Inflammatory macrophage (primary cell): ENCODE measurements around the gene RPS6KA1.

Source experiments
- DNase-seq, 2 donors: peaks; one replicate each; pipeline ENCODE4 v3.0.0-alpha.2; 2020 to 2022

Gene RPS6KA1

GRCh38 chr1:26533951-26534509 is 4.5 kb downstream of the RPS6KA1 start:
- no peak for DNase-seq

GRCh38 chr1:26535201-26535600 is 5.6 kb downstream of the RPS6KA1 start:
- no peak for DNase-seq

- no peak for DNase-seq
These were observed 6.5 kb downstream of the RPS6KA1 start for GRCh38 chr1:26536081-26536480.

DNA sequence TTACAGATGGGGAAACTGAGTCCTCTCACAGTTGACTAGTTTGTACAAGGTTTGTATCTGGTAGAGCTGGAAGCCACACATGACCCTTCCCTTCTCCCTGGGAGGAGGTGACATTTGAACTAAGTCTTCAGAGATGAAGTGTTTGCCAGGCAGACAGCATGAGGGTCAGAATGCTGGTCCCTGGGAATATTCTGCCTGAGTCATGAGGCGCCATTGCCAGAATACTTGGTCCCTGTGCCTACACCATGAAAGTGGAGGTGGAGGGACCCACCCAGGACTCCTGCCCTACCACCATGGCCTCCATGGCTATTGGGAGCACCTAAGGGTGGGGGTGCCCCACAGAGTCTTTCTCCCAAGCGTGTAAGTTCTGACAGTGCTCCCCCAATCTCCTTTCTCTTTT is 7.0 kb downstream of the RPS6KA1 start:
- no peak for DNase-seq

GRCh38 chr1:26537951-26538352 is 8.4 kb downstream of the RPS6KA1 start:
- DNase-seq: peak; percentile 88 to 89

GRCh38 chr1:26538480-26539412 is 9.2 kb downstream of the RPS6KA1 start:
- peak; percentile 58 to 67 for DNase-seq

DNA sequence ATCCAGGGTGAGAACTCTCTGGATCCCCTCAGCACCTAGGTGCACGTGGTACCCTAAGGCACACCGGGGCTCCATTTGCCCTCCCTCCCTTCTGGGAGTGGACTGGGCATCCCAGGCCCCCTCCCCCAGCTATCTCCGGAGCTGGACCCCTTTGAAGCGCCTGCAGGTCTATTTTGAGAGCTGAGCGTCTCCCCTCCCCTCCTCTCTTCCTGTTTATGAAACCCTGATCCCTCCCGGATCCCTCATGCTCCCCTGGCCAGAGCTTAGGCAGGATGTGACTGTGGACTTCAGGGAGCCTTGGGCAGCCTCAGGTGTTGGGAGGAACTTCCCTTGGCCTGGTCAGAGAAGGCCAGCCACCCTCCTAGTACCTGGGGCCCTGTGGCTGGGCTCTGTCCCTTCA is 10.2 kb downstream of the RPS6KA1 start:
- no peak for DNase-seq

DNA sequence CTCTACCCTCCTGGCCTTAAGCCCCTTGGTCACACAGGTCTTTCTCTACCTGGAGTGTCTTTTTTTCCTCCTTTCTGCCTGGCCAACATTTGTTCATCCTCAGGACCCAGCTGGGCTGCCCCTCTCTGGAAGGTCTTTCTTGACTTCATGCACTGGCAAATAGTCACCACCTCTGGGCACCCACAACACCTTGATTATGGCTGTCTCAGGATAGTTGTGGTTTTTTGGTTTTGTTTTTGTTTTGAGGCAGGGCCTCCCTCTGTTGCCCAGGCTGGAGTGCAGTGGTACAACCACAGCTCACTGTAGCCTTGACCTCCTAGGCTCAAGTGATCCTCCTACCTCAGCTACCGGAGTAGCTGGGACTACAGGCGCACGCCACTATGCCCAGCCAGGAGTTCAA is 10.8 kb downstream of the RPS6KA1 start:
- no peak for DNase-seq

GRCh38 chr1:26541431-26541815 is 11.9 kb downstream of the RPS6KA1 start:
- peak in 1 of 2 donors; percentile 50 for DNase-seq

DNA sequence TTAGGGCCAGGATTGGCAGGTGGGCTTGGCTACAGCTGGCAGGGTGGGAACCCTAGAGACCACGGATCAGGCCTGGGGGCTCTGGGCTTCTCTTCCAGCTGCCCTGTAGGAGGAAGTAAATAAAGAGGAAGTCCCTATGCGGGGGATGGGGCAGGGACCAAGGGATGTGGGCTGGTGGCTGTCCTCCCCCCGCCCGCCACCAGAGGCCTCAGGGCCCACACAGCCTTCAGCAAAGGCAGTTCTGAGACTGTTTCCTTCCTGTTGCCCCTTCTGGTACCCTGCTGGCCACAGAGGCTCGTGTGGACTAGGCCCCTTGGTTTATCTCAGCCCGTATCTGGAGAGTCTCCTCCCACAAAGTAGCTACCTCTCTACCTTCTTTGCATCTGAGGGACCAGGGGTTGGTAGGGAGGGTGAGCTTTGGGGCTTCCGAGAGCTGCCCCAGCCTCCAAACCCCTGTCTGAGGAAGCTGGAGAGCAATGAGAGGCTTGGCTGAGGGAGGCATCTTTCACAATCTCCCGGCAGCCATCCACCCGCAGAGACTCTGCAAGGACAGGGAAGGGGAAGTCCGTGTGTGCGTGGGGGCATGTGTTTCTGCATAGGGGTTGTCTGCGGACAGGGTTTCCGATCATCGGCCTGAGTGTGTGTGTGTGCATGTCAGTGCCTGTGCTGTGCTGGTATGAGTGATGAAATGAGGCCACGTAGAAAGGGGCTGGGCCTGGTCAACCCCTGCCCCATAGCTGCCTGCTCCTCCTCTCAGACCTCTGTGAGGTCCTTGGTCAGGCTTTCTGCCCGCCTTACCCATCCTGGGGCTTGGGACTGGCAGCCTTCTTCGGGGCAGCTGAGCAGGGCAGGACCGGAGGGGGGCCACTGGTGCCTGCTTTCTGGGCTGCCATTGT is 12.5 kb downstream of the RPS6KA1 start:
- DNase-seq: peak; percentile 99 to 100

- DNase-seq: peak; percentile 76 to 88
These were observed 13.3 kb downstream of the RPS6KA1 start for GRCh38 chr1:26542771-26543451.

DNA sequence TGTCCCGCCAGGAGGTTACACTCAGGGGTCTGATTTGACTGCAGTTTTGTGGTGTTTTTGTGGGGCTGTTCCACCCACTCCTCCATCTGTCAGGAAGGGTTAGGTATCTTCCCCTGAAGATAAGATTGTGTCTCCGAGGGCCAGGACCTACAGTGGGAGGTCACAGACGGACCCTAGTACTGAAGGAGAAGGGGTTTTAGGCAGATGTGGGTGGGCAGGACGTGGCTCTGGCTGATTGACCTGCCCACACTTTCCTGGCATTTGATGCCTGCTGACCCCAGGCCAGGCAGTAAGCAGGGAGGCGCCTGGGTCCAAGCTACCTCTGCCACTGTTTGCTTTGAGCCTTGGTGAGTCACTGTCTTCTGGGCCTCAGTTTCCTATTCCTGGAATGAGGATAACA is 13.9 kb downstream of the RPS6KA1 start:
- DNase-seq: peak in 1 of 2 donors; percentile 54

GRCh38 chr1:26544126-26544525 is 14.6 kb downstream of the RPS6KA1 start:
- no peak for DNase-seq

DNA sequence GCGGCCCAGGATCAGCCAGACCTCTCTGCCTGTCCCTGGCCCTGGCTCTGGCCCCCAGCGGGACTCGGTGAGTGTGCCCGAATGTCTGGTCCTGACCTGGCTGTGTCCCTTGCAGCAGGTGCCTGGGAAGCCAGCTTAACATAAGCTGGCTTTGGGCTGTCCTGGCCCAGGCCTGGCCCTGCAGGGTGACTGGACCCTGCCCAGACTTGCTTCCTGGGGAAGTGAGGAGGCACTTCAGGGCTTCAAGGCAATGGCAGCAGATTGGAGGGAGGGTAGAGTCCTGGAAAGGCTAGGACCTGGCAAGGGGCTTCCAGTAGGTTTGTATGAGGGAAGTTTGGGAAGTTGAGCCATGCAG is 16.4 kb downstream of the RPS6KA1 start:
- no peak for DNase-seq

DNA sequence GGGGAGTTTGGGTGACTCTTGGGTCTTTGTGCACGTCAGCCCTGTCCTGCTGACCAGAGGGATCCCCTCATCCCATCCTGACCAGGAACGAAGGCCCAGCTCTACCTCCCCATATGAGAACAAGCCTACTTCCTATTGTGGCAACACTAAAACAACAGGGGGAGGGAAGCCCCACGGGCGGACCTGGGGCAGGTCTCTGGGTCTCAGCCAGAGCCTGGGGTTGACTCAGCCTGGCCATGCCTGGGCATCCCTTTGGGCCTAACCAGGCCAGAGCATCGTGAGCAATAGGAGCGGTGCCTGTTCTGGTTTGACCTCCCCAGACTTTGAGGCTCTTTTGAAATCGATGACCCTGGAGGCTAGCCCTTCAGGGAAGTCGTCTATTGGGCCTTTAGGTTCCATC is 16.8 kb downstream of the RPS6KA1 start:
- DNase-seq: peak; percentile 26 to 30

DNA sequence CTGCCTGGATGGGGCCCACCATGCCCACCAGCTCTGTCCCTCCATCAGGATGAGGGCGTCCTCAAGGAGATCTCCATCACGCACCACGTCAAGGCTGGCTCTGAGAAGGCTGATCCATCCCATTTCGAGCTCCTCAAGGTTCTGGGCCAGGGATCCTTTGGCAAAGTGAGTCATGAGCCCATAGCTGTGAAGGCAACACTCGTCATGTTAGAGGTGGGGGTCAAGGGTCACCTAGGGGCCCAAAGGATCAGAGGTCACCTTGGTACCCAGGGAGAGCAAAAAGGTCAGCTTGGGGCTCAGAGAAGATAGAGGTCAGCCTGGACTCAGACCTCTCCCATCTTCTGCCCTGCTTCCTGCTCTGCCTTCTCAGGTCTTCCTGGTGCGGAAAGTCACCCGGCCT is 17.3 kb downstream of the RPS6KA1 start:
- no peak for DNase-seq

DNA sequence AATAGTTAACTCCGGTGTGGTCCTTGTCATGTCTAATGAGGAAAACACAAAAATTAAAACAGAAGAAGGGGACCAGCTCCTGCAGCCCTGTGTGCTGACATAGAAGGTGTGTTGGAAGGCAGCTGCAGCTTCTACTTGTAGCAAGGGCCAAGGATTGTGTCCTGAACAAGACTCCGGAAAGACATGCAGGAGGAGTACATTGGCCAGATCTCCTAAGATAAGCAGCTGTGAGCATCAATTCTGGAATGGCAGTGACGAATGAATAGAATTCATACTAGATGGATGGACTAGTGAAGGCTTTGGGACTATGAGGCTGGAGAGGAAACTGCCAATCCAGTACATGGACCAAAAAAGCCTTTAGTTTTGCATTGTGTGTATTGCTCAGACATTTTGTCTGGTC is 19.3 kb downstream of the RPS6KA1 start:
- DNase-seq: no peak

- DNase-seq: no peak
These were observed 21.4 kb downstream of the RPS6KA1 start for GRCh38 chr1:26550946-26551345.

- no peak for DNase-seq
These were observed 23.2 kb downstream of the RPS6KA1 start for GRCh38 chr1:26552720-26553119.

DNA sequence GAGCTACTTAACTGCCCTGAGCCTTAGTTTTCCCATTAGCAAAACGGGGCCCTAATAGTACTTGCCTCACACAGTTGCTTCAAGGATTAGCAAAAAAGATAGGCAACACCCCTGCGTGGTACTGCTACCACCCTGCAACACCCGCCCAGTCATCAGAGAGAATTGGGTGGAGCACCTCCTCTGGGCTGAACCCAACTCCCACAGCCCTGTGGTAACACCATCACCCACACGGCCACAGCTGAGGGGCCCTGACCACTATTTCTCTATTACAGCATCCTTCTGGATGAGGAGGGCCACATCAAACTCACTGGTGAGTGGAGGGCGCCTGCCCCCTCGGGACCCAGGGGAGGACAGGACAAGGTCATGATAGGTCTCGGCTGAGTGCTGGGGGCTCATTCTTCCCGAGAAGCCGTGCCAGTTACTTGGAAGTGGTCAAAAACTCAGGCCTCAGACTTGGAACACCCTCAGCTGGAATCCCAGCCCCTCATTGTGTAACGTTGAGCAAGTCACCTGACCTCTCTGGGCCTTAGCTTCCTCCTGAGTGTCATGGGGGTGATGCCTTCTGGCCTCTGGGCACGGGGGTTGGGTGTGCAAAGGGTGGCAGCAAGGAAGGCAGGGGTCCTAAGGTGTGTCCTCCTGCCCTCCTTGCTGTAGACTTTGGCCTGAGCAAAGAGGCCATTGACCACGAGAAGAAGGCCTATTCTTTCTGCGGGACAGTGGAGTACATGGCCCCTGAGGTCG is 24.6 kb downstream of the RPS6KA1 start:
- DNase-seq: peak; percentile 95 to 96

GRCh38 chr1:26554781-26555180 is 25.2 kb downstream of the RPS6KA1 start:
- no peak for DNase-seq

- peak; percentile 54 to 84 for DNase-seq
These were observed 26.0 kb downstream of the RPS6KA1 start for GRCh38 chr1:26555550-26555981.
